SK-MEL-5 (cell line): ENCODE data around the gene CFHR2. TPM values are rescaled to one million over a fixed set of nuclear protein-coding genes. Genes with fewer than 3 reads are reported as not detected.
"Not testable (repeated sequence)": the region's sequence is repeated elsewhere in the genome, so short reads cannot be mapped to it uniquely, and the experiment has no call there.

Experiments
- DNase-seq: peaks from one replicate; pipeline ENCODE4 v3.0.0-alpha.2; 2016; ENCODE audit warnings: low read depth, low spot score
- in situ Hi-C: cut with HindIII; loops from 2 replicates; pipeline ENCODE4 v1.10.0; 2016; ENCODE audit warnings: low sequenced_read_pairs, high pct_unique_total_duplicates, low pct_unique_long_range_greater_than_20kb
- polyA plus RNA-seq, 2 experiments: library from polyadenylated mRNA; depleted of rRNA; stranded (reverse); fragments of >200 nt; gene quantifications; 2 replicates each; pipeline ENCODE4 v1.2.3, GENCODE V29; 2015
- total RNA-seq: library from RNA; depleted of rRNA; stranded (reverse); fragments of >200 nt; shearing (Covaris generic); gene quantifications from 2 replicates; pipeline ENCODE4 v1.2.3, GENCODE V29; 2014; rRNA removed

Gene CFHR2
- not detected in 2 replicates for total RNA-seq
- not detected in 2 replicates for polyA plus RNA-seq (2015; cell fraction: cytosol; rRNA removed)
- not detected in 2 replicates for polyA plus RNA-seq (2015; cell fraction: nucleus; rRNA removed)

DNA sequence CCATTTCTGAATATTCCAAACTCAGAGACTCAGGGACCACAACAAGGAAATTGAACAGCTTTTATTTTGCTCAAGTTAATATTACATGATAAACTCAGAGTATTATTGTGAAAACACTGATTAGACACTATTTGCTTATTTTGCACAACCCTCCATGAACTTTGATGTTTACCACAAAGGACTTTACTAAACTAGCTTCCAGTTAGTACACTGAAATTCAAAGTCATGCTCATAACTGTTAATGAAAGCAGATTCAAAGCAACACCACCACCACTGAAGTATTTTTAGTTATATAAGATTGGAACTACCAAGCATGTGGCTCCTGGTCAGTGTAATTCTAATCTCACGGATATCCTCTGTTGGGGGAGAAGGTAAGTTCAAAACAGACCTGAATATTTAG lies at the start of gene CFHR2:
Gene CFHR2, plus strand, starts transcription at position 171 of the 400 bp plus-strand sequence. Its CDS starts 143 bp downstream, at position 314.
- in situ Hi-C loops, DNase-seq: not testable (repeated sequence)

DNA sequence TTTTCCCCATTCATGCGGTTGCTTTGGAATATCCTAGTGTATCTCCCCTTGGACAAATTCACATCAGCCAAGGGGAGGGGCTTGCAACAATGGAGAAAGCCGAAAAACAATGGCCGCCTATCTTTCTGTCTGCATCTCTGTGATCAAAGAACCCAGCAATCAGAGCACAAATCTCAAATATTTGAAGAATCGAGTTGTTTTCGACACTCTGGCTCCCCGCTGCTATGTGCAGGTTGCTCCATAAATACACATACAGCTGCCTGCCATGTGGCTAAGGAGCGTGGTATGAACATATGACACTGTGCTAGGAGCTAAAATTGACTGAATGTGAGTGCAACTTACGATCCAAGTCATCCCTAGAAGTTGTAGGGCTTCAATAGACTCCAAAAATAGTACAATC lies 47.2 kb upstream of the CFHR2 start:
- DNase-seq, result no peak
- in situ Hi-C loops, result no loop called here

- in situ Hi-C loops, result no loop called here
Observed at GRCh38 chr1:196897158-196897828, 46.2 kb upstream of the CFHR2 start.

GRCh38 chr1:196902344-196902743 lies 41.2 kb upstream of the CFHR2 start:
- in situ Hi-C loops, result no loop called here
- DNase-seq, result peak; percentile 22

More at GRCh38 chr1:196897158-196897828, 46.2 kb upstream of the CFHR2 start:
- DNase-seq, result peak; percentile 1

DNA sequence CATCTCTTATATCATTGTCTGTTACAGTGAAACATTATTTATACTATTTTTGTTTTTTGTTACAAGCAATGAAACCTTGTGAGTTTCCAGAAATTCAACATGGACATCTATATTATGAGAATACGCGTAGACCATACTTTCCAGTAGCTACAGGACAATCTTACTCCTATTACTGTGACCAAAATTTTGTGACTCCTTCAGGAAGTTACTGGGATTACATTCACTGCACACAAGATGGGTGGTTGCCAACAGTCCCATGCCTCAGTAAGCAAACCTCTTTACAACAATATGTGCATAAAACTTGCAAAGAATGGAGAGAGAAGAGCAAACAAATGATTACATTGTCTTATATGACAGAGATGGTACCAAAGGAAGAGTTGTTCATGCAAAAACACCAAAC lies 33.3 kb upstream of the CFHR2 start:
- peak; percentile 45 for DNase-seq
- in situ Hi-C loops, result no loop called here

GRCh38 chr1:196912283-196912682 lies 31.3 kb upstream of the CFHR2 start:
- in situ Hi-C loops, result not testable (repeated sequence)

GRCh38 chr1:196926839-196927238 lies 16.7 kb upstream of the CFHR2 start:
- in situ Hi-C loops, DNase-seq: not testable (repeated sequence)

More at GRCh38 chr1:196912283-196912682, 31.3 kb upstream of the CFHR2 start:
- not testable (repeated sequence) for DNase-seq

DNA sequence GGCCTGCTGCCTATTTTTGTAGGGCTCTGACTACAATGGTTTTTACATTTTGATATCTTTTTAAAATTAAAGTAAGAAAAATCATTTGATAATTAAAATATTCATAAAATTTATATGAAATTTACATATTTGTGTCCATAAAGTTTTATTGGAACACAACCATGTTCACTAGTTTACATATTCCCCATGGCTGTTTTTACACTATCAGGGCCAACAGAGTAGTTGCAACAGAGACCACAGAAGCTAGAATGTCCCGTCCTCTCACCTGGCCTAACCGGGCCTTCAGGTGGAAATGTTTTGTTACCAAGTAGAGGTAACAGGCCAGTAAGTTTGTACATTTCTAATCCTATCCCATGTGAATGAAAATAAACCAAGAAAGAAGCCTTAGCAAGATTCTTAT lies 10.7 kb upstream of the CFHR2 start:
- in situ Hi-C loops, DNase-seq: not testable (repeated sequence)

GRCh38 chr1:196933531-196934189 lies 9.9 kb upstream of the CFHR2 start:
- DNase-seq, result peak; percentile 26
- in situ Hi-C loops, result no loop called here

GRCh38 chr1:196941474-196941873 lies 2.1 kb upstream of the CFHR2 start:
- in situ Hi-C loops, result not testable (repeated sequence)

GRCh38 chr1:196951711-196952394 lies 8.3 kb downstream of the CFHR2 start:
- in situ Hi-C loops, result no loop called here
- no peak for DNase-seq

More at GRCh38 chr1:196941474-196941873, 2.1 kb upstream of the CFHR2 start:
- DNase-seq, result not testable (repeated sequence)

DNA sequence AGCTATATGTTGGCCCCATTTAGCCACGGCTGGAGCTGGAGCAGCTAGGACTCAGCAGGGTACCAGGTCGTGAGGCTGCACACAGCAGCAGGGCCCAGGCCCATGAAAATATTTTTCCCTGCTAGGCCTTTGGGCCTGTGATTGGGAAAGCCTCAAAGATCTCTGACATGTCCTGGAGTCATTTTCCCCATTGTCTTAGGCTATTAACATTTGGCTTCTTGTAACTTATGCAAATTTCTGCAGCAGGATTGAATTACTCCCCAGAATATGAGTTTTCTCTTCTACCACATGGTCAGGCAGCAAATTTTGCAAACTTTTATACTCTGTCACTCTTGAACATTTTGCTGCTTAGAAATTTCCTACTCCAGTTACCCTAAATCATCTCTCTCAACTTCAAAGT lies 11.2 kb downstream of the CFHR2 start:
- no peak for DNase-seq
- in situ Hi-C loops, result no loop called here

DNA sequence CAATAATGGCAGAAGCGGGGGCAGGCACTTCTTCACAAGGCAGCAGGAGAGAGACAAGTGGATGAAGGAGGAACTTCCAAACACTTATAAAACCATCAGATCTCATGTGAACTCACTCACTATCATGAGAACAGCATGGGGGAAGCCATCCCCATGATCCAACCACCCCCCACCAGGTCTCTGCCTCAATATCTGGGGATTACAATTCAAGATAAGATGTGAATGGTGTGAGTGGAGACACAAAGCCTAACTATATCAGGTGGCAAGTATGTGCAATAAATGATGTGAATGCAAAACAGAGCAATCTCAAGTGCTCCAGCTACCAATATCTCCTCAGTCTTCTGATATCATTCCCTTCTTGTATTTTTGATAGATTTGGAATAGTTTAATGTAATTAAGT lies 12.4 kb downstream of the CFHR2 start:
- no peak for DNase-seq
- in situ Hi-C loops, result no loop called here

- no peak for DNase-seq
- in situ Hi-C loops, result no loop called here
Observed at GRCh38 chr1:196960854-196961253, 17.3 kb downstream of the CFHR2 start.

GRCh38 chr1:196970182-196970581 lies 26.6 kb downstream of the CFHR2 start:
- no peak for DNase-seq
- in situ Hi-C loops, result no loop called here

- in situ Hi-C loops, result no loop called here
- no peak for DNase-seq
Observed at GRCh38 chr1:196976278-196976677, 32.7 kb downstream of the CFHR2 start.

- no peak for DNase-seq
- in situ Hi-C loops, result no loop called here
Observed at GRCh38 chr1:196977278-196977677, 33.7 kb downstream of the CFHR2 start, which contains the start of gene CFHR5. TSS of gene CFHR5 (plus strand) at chr1:196977556. CDS start at chr1:196977665, 109 bp downstream.

DNA sequence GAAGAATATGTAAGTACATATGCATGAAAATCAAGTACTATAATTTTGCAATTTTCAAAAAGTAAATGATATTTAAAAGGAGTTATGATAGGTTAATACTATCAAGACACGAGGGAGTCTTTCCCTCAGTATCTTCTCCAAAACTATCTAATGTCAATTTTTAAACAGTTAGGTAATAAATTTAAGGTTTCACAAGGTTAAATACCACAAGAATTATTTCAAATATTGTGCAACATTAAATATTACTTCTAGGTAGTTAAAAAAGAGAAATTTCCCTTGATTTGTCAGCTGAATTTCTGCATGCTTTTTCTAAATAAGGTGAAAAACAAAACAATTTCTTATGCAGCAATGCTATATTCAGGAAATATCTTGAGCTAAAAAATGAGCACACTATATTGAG lies 37.3 kb downstream of the CFHR2 start:
- in situ Hi-C loops, result no loop called here
- no peak for DNase-seq
